Muscle of arm (tissue), 12 donors: ENCODE results near the gene TUBGCP4. TPM values are rescaled to one million over a fixed set of nuclear protein-coding genes. Genes with fewer than 3 reads are reported as not detected.
"Not testable (repeated sequence)": the region's sequence is repeated elsewhere in the genome, so short reads cannot be mapped to it uniquely, and the experiment has no call there.

ENCODE experiments used
- DNase-seq: peaks from one replicate; pipeline ENCODE4 v3.0.0-alpha.2; 2013
- polyA plus RNA-seq, 12 donors: library from polyadenylated mRNA; unstranded; fragments of 120-200 nt; gene quantifications; one replicate each; pipeline ENCODE4 v1.2.1, GENCODE V29; 2013; ENCODE audit not compliant: insufficient read length in 12 of 12

The TUBGCP4 gene
- polyA plus RNA-seq, 12 donors: 11.1 to 16.6 (median 13.9) TPM; not detected in 1

DNA sequence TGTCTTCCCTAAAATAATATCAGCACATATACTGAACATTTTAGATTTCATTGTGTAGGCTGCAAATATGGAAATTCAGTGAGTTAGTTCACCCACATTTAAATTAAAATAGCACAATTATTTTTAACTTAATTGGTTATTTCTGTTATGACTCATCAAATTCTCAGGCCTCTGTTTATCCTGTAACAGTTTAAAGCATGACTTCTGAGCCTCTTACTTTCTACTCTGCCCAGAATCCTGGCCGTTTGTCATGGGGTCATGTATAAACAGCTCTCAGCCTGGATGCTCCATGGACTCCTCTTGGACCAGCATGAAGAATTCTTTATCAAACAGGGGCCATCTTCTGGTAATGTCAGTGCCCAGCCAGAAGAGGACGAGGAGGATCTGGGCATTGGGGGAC, 12.2 kb downstream of the TUBGCP4 start:
- no peak for DNase-seq

DNA sequence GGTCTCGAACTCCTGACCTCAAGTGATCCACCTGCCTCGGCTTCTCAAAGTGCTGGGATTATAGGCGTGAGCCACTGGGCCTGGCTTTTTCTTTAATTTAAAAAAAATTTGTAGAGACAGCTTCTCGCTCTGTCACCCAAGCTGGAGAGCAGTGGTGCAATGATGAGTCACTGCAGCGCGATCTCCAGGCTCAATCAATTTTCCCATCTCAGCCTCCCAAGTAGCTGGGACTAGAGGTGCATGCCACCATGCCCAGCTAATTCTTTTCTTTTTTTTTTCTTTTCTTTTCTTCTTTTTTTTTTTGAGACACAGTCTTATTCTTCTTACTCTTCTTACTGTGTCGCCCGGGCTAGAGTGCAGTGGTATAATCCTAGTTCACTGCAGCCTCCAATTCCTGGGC, 19.8 kb downstream of the TUBGCP4 start:
- DNase-seq: no peak

GRCh38 chr15:43393592-43393991, 22.7 kb downstream of the TUBGCP4 start:
- DNase-seq: not testable (repeated sequence)

GRCh38 chr15:43402255-43402654, 31.4 kb downstream of the TUBGCP4 start:
- no peak for DNase-seq

- no peak for DNase-seq
These were observed 32.7 kb downstream of the TUBGCP4 start for GRCh38 chr15:43403616-43404015.

DNA sequence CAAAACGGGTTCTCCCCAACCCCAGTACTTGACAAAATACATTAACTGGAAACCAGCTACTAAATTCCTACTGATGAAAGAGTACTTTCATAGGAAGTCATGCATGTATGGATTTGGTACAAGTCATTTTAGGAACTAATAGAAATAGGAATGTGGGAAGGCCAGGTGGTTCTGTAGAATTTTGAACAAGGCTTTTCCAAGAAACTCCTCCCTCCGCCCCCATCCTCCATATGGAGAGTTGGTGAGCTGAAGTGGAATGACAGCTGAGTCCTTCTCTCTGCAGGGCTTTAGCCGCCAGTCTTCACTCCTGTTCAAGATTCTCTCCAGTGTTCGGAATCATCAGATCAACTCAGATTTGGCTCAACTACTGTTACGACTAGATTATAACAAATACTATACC, 33.2 kb downstream of the TUBGCP4 start:
- DNase-seq: no peak

DNA sequence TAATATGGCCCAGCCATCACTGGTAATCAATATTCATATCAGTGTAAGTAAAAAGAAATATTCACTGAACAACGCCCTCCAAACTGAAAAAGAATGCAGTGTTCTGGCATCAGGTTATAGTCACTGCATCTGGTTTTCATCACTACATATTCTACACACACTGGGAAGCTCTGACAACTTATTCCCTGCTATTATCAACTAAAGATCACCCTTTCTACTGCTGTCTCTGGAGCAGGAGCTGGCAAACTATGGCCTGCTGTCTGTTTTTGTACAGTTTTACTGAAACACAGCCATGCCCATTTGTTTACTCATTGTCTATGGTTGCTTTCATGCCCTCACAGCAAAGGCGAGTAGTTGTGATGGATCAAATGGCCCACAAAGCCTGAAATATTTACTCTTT, 35.3 kb downstream of the TUBGCP4 start:
- DNase-seq: no peak

DNA sequence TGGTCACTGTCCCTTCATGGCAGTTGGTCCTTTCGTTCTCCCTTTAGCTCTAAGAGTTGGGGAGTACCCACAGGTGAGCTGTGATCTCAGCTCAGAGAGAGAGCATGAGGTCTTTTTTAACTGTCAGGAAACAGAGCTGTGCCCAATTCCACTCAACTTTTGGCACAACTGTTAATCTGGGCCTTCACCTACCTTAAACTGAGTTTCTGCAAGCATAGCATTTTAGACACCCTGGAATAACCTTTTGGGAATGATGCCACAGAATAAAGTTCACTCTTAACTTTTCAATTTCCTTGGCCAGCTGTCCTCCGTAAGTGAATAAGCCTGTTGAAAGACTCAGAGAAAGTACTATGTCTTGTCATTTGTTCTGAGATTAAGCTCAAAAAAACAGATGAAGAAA, 35.9 kb downstream of the TUBGCP4 start:
- DNase-seq: no peak

- DNase-seq: no peak
These were observed 37.9 kb downstream of the TUBGCP4 start for GRCh38 chr15:43408789-43409188.

DNA sequence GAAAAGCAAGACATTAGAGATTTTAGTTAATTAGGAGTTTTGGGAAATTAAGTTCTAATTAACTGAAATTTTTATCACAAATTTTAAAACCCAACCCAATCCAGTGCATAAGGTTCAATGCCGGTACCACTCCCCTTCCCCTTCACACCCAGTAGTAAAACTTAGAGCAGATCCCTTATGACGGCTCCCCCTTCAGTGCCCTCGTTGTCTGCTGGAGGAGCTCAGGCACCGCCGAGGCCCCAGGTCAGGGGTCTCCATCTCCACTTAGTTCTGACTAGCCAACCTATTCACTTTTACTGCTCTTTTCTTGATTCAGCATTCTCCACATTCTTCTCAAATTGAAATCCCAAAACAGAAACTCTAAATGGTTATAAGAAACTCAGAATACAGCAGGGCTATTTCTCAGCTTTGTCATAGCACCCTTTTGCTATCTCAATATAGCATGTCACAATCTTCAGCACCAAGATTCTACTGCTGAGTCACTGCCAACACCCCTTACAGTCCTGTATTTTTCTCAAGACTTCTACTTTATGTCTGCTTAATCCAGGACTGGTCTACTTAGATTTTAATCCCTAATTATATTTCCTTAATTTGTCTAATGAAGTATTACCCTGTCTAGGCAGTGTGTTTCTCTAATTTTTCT, 39.8 kb downstream of the TUBGCP4 start:
- no peak for DNase-seq

DNA sequence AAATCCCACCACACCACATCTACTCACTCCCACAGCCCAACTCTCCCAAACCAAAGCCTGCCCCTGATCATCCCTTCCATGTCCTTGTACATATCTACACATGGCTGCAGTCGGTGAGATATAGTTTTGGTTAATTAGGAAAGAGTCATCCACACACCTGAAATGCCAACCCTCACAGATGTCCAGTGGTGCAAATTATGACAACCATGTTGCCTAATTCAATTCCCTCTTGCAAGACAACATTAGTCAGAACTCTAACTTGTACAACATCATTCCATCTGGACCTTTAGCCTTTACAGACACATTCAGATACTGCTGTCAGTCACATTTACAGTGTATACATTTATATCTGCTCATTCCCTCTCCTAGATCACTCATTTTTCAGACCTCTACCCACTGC, 41.2 kb downstream of the TUBGCP4 start:
- no peak for DNase-seq

DNA sequence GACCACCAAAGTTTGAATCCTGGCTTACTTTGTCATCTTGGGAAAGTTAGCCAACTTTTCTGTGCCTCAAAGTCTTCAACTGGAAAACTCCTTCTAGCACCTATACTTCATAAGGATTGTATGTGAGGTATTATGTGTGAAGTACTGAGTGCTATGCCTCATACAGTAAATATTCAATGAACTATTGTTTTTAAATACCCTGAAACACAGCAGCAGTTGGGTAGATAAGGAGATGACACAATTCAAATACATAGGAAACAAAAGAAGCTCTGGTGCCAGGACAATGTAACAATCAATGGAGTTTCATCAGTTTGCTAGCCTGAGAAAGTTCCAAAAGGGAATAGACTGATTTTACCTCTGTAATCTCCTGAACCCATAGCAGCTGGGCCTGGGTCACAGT, 43.3 kb downstream of the TUBGCP4 start:
- no peak for DNase-seq

DNA sequence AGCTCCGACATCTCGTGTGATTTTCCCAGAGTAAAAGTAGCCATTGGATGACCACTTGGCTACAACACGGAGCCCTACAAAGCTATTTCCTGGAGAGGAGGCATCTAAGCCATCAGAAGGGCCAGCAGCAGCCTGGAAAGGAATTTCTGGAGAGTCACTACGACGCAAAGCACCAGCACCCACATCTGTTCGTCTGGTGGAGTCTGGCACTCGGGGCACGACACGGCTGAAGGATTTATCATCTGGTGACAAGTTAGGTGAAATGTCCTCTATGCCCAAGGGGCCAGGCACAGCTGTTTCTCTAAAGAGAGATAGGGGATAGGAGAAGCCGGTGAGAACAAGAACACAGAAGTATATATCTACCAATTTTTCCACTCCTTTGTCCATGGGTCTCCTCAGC, 49.5 kb downstream of the TUBGCP4 start:
- DNase-seq: no peak

GRCh38 chr15:43420876-43421275, 50.0 kb downstream of the TUBGCP4 start:
- no peak for DNase-seq

DNA sequence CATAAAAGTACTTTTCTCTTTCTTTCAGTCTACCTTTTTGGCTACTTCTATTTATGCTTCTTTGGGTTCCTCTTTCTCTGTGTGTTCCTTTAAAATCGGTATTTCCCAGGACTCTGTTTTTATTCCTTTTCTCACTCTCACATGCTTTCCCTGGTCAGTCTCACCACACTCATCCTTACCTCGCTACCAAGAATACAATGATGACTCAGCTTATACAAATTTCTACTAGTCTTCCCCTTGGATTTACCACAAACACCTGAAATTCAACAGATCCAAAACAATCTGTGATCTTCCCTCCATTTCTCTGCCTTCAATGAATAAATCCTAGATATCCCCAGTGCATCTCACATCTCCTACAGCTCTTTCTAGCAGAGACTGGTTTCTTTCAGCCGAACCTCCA, 52.9 kb downstream of the TUBGCP4 start:
- DNase-seq: no peak

GRCh38 chr15:43429687-43430086, 58.8 kb downstream of the TUBGCP4 start:
- DNase-seq: peak; percentile 14

DNA sequence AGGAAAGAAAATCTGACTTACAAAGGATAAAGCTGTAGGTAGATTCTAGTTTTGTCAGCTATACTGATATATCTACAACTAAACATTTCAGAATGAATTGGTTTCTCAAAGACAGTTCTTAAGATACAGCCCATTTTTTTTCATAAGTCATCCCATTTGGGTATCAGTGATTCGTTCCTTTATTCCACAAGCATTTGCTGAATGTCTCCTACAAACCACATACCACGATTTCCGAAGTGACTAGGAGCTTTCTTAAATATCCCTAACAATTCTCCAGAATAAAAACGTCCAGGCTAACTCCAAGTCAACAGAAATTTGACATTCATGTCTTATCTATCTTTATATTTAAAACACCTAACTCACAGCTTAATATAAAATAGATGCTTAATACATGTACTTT, 62.3 kb downstream of the TUBGCP4 start:
- DNase-seq: no peak

DNA sequence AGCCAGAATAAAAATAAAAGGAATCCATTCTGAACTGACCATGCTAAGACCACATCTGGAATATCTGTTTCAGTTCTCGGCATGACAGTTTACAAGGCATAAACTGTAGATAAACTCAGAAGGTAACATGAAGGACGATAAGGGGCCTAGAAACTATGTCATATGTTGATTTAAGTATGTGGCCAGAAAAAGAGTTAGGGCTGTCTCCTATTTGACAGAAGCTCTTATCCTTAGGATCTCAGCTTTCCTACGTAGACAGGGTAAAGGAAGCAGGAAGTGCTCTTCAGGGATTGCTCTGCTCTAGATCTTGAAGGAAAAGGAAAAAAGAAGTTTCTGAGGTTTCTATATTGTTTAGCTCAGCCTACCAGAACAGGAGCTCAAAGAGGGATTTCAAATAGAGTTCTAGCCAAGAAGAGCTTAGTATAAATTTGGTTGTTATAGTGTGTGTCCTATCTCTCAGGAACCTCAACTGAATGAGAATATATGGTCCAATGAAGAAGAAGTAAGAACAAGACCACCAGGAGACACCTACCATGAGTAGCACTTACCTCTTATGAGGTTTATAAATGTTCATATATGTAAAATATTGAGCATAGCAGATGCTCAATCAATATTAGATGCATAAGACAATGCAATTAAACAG, 62.9 kb downstream of the TUBGCP4 start:
- no peak for DNase-seq

- DNase-seq: no peak
These were observed 63.5 kb downstream of the TUBGCP4 start for GRCh38 chr15:43434446-43434845.

DNA sequence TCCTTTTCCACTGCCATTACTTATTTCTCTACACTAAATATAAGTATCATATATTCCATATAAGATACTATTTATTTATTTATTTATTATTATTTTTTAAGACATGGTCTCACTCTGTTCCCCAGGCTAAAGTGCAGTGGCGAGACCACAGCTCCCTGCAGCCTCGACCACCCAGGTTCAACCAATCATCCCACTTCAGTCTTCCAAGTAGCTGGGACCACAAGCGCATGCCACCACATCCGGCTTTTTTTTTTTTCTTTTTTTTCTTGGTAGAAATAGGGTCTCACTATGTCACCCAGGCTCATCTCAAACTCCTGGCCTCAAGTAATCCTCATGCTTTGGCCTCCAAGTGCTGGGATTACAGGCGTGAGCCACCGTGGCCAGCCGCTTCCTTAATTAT, 65.5 kb downstream of the TUBGCP4 start:
- no peak for DNase-seq

- no peak for DNase-seq
These were observed 68.4 kb downstream of the TUBGCP4 start for GRCh38 chr15:43439268-43439667.

DNA sequence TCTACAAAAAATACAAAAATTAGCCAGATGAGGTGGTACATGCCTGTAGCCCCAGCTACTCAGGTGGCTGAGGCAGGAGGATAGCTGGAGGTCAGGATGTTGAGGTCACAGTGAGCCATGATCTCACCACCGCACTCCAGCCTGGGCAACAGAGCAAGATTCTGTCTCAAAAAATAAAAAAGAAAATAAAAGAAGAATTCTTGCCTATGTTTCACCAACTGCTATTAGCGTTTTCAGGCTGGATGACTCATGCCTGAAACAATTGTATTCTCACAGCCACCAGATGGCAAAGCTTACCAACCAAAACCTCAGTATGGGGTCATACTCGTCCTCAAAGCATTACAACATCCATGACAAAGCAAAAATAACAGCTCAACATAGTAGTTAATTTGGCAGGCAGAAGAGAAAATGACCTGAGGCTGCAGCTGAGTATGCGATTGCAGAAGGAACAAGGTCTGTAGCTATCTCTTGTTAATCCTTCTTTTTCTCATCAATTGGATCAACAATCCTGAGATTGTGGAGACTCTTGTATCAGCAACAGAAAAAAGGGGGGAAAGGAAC, 69.9 kb downstream of the TUBGCP4 start:
- peak; percentile 29 for DNase-seq

GRCh38 chr15:43441316-43441715, 70.4 kb downstream of the TUBGCP4 start:
- DNase-seq: no peak

DNA sequence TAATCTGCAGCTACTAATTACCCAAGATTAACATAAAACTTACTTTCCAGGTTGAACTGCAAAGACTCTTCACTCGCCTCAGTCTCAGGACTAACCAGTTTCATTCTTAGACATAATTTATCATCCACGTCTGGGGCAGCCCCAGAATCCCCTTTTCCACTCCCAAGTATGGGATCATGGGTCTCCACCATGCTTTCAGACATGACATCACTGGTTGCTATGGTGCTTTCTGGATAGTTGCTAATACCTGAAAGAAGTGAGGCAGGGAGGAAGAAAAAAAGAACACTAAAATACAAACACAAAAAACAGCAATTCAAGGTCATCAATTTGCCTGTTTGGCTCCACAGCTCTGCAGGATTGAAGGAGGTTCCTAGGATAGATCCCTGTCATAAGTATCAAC, 75.4 kb downstream of the TUBGCP4 start:
- no peak for DNase-seq
